Myocyte (in vitro differentiated cells): ENCODE measurements around the gene CDK10. TPM values are rescaled to one million over a fixed set of nuclear protein-coding genes. Genes with fewer than 3 reads are reported as not detected.
"Not testable (repeated sequence)": the region's sequence is repeated elsewhere in the genome, so short reads cannot be mapped to it uniquely, and the experiment has no call there.

Experiments used
- DNase-seq: peaks from one replicate; pipeline ENCODE4 v3.0.0-alpha.2; 2012; ENCODE audit warnings: low read depth
- total RNA-seq: library from RNA; depleted of rRNA; stranded (reverse); fragments of >200 nt; gene quantifications from 2 replicates; pipeline ENCODE4 v1.2.3, GENCODE V29; 2014

CDK10 gene
- total RNA-seq, 1 donor from 2014 or later: 43.6 TPM

- DNase-seq: not testable (repeated sequence)
Observed at GRCh38 chr16:89667000-89667399, 19.5 kb upstream of the CDK10 start.

- DNase-seq: no peak
Observed at GRCh38 chr16:89667633-89668032, 18.9 kb upstream of the CDK10 start.

GRCh38 chr16:89668790-89669158, 17.7 kb upstream of the CDK10 start:
- DNase-seq: no peak

GRCh38 chr16:89669755-89670154, 16.7 kb upstream of the CDK10 start:
- DNase-seq: no peak

GRCh38 chr16:89670496-89671431, 15.7 kb upstream of the CDK10 start:
- no peak for DNase-seq

- not testable (repeated sequence) for DNase-seq
Observed at GRCh38 chr16:89671565-89671964, 14.9 kb upstream of the CDK10 start.

GRCh38 chr16:89672177-89672941, 14.1 kb upstream of the CDK10 start:
- DNase-seq: no peak

- no peak for DNase-seq
Observed at GRCh38 chr16:89678258-89678657, 8.2 kb upstream of the CDK10 start.

GRCh38 chr16:89685916-89686315, 573 bp upstream of the CDK10 start:
- no peak for DNase-seq

GRCh38 chr16:89687092-89687940, 827 bp downstream of the CDK10 start:
- peak; percentile 15 for DNase-seq

- no peak for DNase-seq
Observed at GRCh38 chr16:89688395-89688794, 1.9 kb downstream of the CDK10 start.

GRCh38 chr16:89689142-89689541, 2.7 kb downstream of the CDK10 start:
- DNase-seq: no peak

- not testable (repeated sequence) for DNase-seq
Observed at GRCh38 chr16:89689621-89690020, 3.1 kb downstream of the CDK10 start.

- DNase-seq: no peak
Observed at GRCh38 chr16:89690392-89690901, 4.0 kb downstream of the CDK10 start.

- no peak for DNase-seq
Observed at GRCh38 chr16:89691231-89691985, 4.9 kb downstream of the CDK10 start.

GRCh38 chr16:89691986-89692569, 5.6 kb downstream of the CDK10 start:
- no peak for DNase-seq

GRCh38 chr16:89693289-89693731, 6.8 kb downstream of the CDK10 start:
- DNase-seq: no peak

- no peak for DNase-seq
Observed at GRCh38 chr16:89693931-89694783, 7.7 kb downstream of the CDK10 start.

GRCh38 chr16:89694784-89695085, 8.2 kb downstream of the CDK10 start:
- DNase-seq: not testable (repeated sequence)
